ENCODE data around the gene GPR157. TPM values are rescaled to one million over a fixed set of nuclear protein-coding genes. Genes with fewer than 3 reads are reported as not detected.
A peak's percentile ranks its signal among the peaks of the same experiment; 100 is the strongest.
"Not testable (repeated sequence)": the region's sequence is repeated elsewhere in the genome, so short reads cannot be mapped to it uniquely, and the experiment has no call there.

The GPR157 gene
- total RNA-seq, 6 experiments from 2014 or later, result 5.6 to 12.5 (median 7.0) TPM

DNA sequence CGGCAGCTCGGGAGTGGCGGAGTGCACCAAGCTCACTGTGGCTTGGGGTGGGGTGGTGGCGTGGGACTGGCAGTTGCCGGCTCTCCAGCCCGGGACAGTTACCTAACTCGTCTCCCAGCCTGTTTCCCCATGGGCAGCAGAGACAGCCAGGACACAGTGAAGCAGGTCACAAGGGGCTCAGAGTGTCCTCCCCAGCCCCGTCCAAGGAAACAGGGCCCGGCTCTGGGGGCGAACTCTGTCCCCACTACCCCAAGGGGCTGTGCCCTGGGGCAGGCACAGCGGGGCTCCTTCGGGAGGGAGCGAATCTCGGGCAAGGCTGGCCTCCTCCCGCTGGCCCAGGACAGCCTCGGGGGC, 759 bp downstream of the GPR157 start:
- ATAC-seq, result peak; percentile 33 to 50 (median 47)
- no peaks in the 10 kb centered on the region for H3K36me3 ChIP-seq
- 16% methylated on average over 3 of the region's 16 CpGs for WGBS (ENCODE audit: insufficient coverage, low coverage, low lambda C conversion rate, missing lambda C conversion rate)
- peak overlapping the region; percentile 69 to 82 (median 71) for H3K4me3 ChIP-seq
- no peaks in the 10 kb centered on the region for H3K27me3 ChIP-seq
- TF ChIP-seq POLR2A (IDR thresholded peaks at IDR 0.05) (no peak), CTCF (IDR thresholded peaks at IDR 0.05) (no peak)
- peaks cover 0 to 7% (median 0%) of the 10 kb centered on the region in 4 donors for H3K4me1 ChIP-seq
- DNase-seq, result peak; percentile 52 to 74 (median 74)
- intact Hi-C loops (cut with DNase I), result no loop called here
- no peaks in the 10 kb centered on the region for H3K9me3 ChIP-seq
- peak overlapping the region; percentile 62 to 74 (median 73) for H3K27ac ChIP-seq

GRCh38 chr1:9127395-9128165, 1.3 kb downstream of the GPR157 start:
- Histone ChIP-seq H3K36me3 (no peaks in the 10 kb centered on the region), H3K4me1 (peaks cover 0 to 7% (median 0%) of the 10 kb centered on the region in 4 donors), H3K27me3 (no peaks in the 10 kb centered on the region), H3K4me3 (peak overlapping the region; percentile 69 to 82 (median 71)), H3K27ac (peak overlapping the region in 2 of 3 donors; percentile 73 to 74), H3K9me3 (no peaks in the 10 kb centered on the region)
- WGBS (ENCODE audit: insufficient coverage, low coverage, low lambda C conversion rate, missing lambda C conversion rate), result 46% methylated on average over 15 of the region's 19 CpGs
- peak; percentile 18 for TF ChIP-seq POLR2A (IDR thresholded peaks at IDR 0.05)
- TF ChIP-seq CTCF (IDR thresholded peaks at IDR 0.05), result no peak
- no peak for DNase-seq
- intact Hi-C loops (cut with DNase I), result no loop called here
- no peak for ATAC-seq

DNA sequence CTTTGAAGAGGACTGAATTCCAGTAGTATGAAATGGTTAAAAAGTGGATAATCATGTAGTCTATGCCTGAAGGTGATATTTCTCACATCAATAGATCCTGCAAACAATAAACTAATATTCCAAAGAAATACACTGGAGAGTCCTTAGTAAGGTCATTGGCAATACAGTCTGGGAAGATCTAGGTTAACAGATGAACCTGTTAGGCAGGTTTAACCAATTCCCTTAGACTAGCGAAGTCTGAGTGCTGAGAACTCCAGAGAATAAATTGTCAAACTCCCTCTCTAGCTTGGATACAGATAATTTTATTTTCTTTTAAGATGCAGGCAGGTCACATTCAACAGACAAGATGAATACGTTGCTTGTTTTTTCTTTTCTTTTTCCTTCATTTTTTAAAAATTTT, 2.4 kb downstream of the GPR157 start:
- no peak for ATAC-seq
- Histone ChIP-seq H3K36me3 (no peaks in the 10 kb centered on the region), H3K27me3 (no peaks in the 10 kb centered on the region), H3K27ac (no peak overlapping the region), H3K4me3 (no peak overlapping the region), H3K9me3 (no peaks in the 10 kb centered on the region), H3K4me1 (peaks cover 0 to 7% (median 0%) of the 10 kb centered on the region in 4 donors)
- 63% methylated on average over 2 of the region's 2 CpGs for WGBS (ENCODE audit: insufficient coverage, low coverage, low lambda C conversion rate, missing lambda C conversion rate)
- DNase-seq, result no peak
- intact Hi-C loops (cut with DNase I), result no loop called here
- TF ChIP-seq CTCF (IDR thresholded peaks at IDR 0.05) (no peak), POLR2A (IDR thresholded peaks at IDR 0.05) (no peak)

DNA sequence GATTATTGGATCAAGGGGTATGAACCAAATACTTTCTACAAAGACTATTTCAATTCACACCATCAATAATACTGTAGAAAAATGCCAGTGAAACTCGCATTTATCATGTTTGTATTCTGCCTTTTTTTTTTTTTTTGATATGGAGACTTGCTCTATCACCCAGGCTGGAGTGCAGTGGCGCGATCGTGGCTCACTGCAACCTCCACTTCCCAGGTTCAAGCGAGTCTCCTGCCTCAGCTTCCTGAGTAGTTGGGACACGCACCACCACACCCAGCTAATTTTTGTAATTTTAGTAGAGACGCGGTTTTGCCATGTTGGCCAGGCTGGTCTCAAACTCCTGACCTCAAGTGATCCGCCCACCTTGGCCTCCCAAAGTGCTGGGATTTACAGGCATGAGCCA, 3.1 kb downstream of the GPR157 start:
- H3K27me3 ChIP-seq; intact Hi-C loops (cut with DNase I); H3K27ac ChIP-seq; ATAC-seq; H3K36me3 ChIP-seq; H3K4me1 ChIP-seq; DNase-seq; H3K9me3 ChIP-seq; H3K4me3 ChIP-seq: not testable (repeated sequence)
- 74% methylated on average over 8 of the region's 9 CpGs for WGBS (ENCODE audit: insufficient coverage, low coverage, low lambda C conversion rate, missing lambda C conversion rate)

- Histone ChIP-seq H3K27ac (no peak overlapping the region), H3K36me3 (no peaks in the 10 kb centered on the region), H3K27me3 (no peaks in the 10 kb centered on the region), H3K4me1 (peaks cover 0 to 7% (median 0%) of the 10 kb centered on the region in 4 donors), H3K4me3 (no peak overlapping the region), H3K9me3 (no peaks in the 10 kb centered on the region)
- ATAC-seq, result no peak
- intact Hi-C loops (cut with DNase I), result no loop called here
- TF ChIP-seq POLR2A (IDR thresholded peaks at IDR 0.05), result no peak
- TF ChIP-seq CTCF (IDR thresholded peaks at IDR 0.05), result no peak
- 89% methylated on average over 4 of the region's 4 CpGs for WGBS (ENCODE audit: insufficient coverage, low coverage, low lambda C conversion rate, missing lambda C conversion rate)
- DNase-seq, result no peak
Measured at GRCh38 chr1:9125325-9125724, 3.6 kb downstream of the GPR157 start.

- H3K27ac ChIP-seq; H3K27me3 ChIP-seq; H3K4me1 ChIP-seq; intact Hi-C loops (cut with DNase I); DNase-seq; H3K4me3 ChIP-seq; ATAC-seq; H3K9me3 ChIP-seq; H3K36me3 ChIP-seq: not testable (repeated sequence)
- no CpG with 5 or more reads among the region's 8 CpGs for WGBS (ENCODE audit: insufficient coverage, low coverage, low lambda C conversion rate, missing lambda C conversion rate)
Measured at GRCh38 chr1:9124389-9124788, 4.5 kb downstream of the GPR157 start.

DNA sequence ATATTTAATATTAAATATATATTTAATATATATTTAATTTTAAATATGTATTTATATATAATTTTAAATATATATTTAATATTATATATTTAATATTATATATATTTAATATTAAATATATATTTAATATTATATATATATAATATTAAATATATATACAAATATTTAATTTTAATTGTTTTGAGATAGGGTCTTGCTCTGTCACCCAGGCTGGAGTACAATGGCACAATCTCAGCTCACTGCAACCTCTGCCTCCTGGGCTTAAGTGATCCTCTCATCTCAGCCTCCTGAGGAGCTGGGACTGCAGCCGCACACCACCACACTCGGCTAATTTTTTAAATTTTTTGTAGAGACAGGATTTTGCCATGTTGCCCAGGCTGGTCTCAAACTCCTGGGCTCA, 5.2 kb downstream of the GPR157 start:
- ATAC-seq; H3K36me3 ChIP-seq; H3K9me3 ChIP-seq; H3K4me1 ChIP-seq; H3K27ac ChIP-seq; H3K27me3 ChIP-seq; H3K4me3 ChIP-seq; intact Hi-C loops (cut with DNase I): not testable (repeated sequence)
- 86% methylated on average over 2 of the region's 2 CpGs for WGBS (ENCODE audit: insufficient coverage, low coverage, low lambda C conversion rate, missing lambda C conversion rate)
- DNase-seq, result peak in 1 of 3 donors; percentile 1

Measured in right lobe of liver (tissue), 6 donors.